GM13976 (cell line): ENCODE data around the gene AP3S2.
"Not testable (repeated sequence)": the region's sequence is repeated elsewhere in the genome, so short reads cannot be mapped to it uniquely, and the experiment has no call there.

ENCODE experiments used
- DNase-seq: peaks from one replicate; pipeline ENCODE4 v3.0.0; 2012; ENCODE audit warnings: low spot score
- in situ Hi-C: fragments of 300-500 bp; cut with MboI; formaldehyde crosslinking; loops from one replicate; pipeline ENCODE4 v1.12.0; 2022; ENCODE audit warnings: low sequenced_read_pairs, mixed read lengths, inconsistent platforms; ENCODE audit not compliant: unreplicated experiment
- TF ChIP-seq, protein P1 (sequence below): IDR thresholded peaks from 2 replicates; pipeline ENCODE4 v1.5.1; 2012; ENCODE audit warnings: borderline replicate concordance, mild to moderate bottlenecking; ENCODE audit not compliant: insufficient read depth; ENCODE audit errors: extremely low read depth, missing control alignments, control extremely low read depth

AP3S2 gene

DNA sequence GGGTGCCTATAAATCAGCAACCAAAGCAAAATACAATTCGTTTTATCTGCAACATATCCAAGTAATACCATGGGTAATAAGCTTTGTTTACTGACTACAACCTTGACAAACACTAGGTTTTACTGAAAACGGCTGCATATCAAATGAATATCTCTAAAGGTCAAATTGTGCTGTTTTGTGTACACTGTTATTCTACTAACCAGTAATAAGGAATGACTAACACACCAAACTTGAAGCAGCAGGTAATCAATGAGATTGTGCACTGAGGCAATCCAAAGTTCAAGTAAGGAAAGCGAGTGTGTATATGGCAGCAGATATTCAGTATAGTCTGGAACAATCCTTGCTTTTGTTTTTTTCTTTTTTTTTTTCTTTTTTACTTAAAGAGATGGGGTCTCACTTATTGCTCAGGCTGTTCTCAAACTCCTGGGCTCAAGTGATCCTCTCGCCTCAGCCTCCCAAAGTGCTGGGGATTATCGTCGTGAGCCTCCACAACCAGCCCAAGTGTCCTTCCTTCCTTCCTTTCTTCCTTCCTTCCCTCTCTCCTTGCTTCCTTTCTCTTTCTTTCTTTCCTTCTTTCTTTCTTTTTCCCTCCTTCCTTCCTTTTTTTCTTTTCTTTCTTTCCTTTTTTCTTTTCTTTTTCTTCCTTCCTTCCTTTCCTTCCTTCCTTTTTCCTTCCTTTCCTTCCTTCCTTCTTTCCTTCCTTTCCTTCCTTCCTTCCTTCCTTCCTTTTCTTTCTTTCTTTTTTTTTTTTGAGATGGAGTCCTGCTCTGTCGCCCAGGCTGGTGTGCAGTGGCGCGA, 34.9 kb downstream of the AP3S2 start:
- DNase-seq, result no peak
- TF ChIP-seq, protein P1, sequence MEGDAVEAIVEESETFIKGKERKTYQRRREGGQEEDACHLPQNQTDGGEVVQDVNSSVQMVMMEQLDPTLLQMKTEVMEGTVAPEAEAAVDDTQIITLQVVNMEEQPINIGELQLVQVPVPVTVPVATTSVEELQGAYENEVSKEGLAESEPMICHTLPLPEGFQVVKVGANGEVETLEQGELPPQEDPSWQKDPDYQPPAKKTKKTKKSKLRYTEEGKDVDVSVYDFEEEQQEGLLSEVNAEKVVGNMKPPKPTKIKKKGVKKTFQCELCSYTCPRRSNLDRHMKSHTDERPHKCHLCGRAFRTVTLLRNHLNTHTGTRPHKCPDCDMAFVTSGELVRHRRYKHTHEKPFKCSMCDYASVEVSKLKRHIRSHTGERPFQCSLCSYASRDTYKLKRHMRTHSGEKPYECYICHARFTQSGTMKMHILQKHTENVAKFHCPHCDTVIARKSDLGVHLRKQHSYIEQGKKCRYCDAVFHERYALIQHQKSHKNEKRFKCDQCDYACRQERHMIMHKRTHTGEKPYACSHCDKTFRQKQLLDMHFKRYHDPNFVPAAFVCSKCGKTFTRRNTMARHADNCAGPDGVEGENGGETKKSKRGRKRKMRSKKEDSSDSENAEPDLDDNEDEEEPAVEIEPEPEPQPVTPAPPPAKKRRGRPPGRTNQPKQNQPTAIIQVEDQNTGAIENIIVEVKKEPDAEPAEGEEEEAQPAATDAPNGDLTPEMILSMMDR, result no peak
- in situ Hi-C loops, result no loop called here

DNA sequence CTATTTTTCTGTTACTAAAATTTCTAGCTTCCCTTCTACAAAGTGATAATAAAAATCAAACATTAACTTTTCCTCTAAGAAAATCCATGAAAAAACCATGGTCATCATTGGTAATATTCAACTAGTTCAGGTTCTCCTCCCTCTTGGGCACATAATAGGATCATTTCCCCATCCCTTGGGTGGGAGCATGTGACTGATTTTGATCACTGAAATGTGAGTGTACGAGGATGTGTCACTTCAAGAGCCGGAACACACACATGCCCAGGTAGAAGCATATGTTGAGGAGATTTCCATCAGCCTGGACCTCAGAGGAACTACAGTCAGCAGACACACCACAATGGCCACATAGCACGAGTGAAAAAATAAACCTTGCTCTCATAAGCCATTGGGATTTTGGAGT, 36.1 kb downstream of the AP3S2 start:
- DNase-seq, result no peak
- TF ChIP-seq, protein P1, result no peak
- in situ Hi-C loops, result no loop called here

DNA sequence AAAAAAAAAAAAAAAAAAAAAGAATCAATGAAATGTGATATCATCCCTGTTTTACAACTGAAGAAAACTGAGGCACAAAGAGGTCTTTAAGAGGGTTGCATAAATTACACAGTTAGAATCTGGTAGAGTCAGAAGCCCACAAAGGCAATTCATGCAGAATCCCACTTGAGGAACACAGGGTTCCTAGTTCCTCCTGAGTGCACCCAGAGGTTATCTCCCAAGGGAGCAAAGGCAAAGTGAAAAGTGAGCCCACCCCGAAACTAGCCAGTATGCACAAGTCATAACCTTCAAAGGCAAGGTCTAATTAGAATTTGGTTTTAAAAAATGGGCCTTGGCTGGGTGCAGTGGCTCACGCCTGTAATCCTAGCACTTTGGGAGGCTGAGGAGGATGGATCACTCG, 37.8 kb downstream of the AP3S2 start:
- no peak for DNase-seq
- in situ Hi-C loops, result no loop called here
- TF ChIP-seq, protein P1, result no peak

DNA sequence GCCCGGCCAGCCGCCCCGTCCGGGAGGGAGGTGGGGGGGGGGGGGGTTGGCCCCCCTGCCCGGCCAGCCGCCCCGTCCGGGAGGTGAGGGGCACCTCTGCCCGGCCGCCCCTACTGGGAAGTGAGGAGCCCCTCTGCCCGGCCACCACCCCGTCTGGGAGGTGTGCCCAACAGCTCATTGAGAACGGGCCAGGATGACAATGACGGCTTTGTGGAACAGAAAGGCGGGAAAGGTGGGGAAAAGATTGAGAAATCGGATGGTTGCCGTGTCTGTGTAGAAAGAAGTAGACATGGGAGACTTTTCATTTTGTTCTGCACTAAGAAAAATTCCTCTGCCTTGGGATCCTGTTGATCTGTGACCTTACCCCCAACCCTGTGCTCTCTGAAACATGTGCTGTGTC, 38.9 kb downstream of the AP3S2 start:
- DNase-seq, in situ Hi-C loops: not testable (repeated sequence)

DNA sequence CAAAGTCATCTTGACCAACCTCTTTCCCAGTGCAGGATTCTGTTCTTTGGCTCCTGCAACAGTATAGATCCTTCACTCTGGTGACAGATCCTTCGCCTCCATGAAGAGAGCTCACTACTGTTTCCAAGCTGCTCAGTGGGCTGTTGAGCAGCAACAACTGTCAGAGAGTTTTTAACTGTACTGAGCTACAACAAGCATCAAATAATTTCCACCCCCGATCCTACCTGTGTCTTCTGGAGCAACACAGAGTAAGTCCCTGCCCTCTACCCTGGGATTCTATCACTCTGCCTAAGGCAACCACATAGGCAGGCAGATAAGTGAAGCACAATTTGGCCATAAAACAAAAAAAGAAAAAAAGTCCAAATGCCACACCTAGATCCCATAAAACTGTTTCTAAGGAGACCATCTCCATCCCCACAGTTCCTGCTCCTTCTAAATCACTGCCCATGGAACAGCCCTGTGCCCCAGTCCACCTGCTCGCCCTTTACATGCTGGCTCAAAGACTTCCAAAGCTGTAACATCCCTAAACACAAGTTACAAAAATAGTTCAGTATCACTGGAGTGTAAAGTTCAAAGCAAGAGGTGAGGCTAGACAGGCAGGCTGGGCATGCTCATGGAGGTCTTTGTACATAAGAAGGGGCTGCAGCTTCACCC, 41.3 kb downstream of the AP3S2 start:
- in situ Hi-C loops, result no loop called here
- TF ChIP-seq, protein P1, result no peak
- no peak for DNase-seq

DNA sequence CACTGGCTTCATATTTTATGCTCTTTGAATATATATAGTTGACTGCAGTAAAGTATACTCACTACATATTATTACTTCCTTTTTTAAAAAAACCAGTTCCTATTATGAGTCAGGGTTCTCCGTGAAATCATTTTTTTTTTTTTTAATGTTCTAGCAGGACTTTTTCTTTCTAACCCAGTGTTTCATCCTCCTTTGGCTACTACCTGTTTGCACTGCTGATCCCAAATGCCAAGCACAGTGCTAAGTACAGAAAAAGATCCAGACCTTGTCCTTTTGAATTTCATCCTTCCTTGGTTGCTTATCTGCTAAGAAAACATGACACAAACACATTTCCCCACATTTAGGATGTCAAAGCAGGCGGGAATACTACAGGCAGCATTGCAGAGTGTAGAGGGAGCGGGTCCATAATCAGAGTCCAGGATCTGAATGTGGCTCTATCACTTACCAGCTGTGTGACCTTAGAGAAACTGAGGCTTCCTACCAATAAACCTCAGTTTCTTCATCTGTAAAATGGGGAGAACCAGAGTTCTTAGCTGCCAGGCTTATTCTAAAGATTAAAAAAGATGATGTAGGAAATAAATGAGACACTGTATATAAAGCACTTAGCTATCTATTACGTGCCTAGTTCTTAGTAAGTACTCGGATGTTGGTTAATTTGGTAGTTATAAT, 42.0 kb downstream of the AP3S2 start:
- TF ChIP-seq, protein P1, result no peak
- DNase-seq, result peak; percentile 53
- in situ Hi-C loops, result no loop called here

DNA sequence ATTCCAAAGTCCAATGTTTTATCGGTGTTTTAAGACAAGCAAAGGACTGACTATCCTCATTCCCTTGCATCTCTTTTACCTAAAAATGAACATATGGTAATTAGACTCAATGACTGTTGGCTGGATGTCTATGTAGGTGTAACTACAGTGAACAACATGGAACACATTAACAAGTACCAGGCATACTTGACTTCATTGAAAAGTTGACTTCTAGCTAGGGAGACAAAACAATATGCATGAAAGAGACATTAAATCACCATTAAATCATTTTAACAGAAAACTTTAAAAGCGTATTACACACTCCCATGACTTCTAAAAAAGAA, 44.9 kb downstream of the AP3S2 start:
- DNase-seq, result no peak
- TF ChIP-seq, protein P1, result no peak
- in situ Hi-C loops, result no loop called here
